IPS-15b (cell line): ENCODE data around the gene FBN3.
"Not testable (repeated sequence)": the region's sequence is repeated elsewhere in the genome, so short reads cannot be mapped to it uniquely, and the experiment has no call there.

Source experiments
- H3K27me3 ChIP-seq: one replicate; pipeline ENCODE4 v1.6.1; 2013; ENCODE audit warnings: low read length; ENCODE audit not compliant: control insufficient read depth, insufficient read depth
- H3K36me3 ChIP-seq: one replicate; pipeline ENCODE4 v1.6.1; 2013; ENCODE audit warnings: low read length; ENCODE audit not compliant: control insufficient read depth, insufficient read depth
- H3K4me1 ChIP-seq: one replicate; pipeline ENCODE4 v1.6.1; 2013; ENCODE audit warnings: mild to moderate bottlenecking, low read length; ENCODE audit not compliant: control insufficient read depth, insufficient read depth
- H3K4me3 ChIP-seq: one replicate; pipeline ENCODE4 v1.5.1; 2013; ENCODE audit warnings: low read depth, low read length
- H3K9ac ChIP-seq: one replicate; pipeline ENCODE4 v1.6.1; 2013; ENCODE audit warnings: low read depth, mild to moderate bottlenecking, low read length
- H3K9me3 ChIP-seq: one replicate; pipeline ENCODE4 v1.6.1; 2013; ENCODE audit warnings: mild to moderate bottlenecking, low read length; ENCODE audit not compliant: control insufficient read depth, insufficient read depth

FBN3 gene

DNA sequence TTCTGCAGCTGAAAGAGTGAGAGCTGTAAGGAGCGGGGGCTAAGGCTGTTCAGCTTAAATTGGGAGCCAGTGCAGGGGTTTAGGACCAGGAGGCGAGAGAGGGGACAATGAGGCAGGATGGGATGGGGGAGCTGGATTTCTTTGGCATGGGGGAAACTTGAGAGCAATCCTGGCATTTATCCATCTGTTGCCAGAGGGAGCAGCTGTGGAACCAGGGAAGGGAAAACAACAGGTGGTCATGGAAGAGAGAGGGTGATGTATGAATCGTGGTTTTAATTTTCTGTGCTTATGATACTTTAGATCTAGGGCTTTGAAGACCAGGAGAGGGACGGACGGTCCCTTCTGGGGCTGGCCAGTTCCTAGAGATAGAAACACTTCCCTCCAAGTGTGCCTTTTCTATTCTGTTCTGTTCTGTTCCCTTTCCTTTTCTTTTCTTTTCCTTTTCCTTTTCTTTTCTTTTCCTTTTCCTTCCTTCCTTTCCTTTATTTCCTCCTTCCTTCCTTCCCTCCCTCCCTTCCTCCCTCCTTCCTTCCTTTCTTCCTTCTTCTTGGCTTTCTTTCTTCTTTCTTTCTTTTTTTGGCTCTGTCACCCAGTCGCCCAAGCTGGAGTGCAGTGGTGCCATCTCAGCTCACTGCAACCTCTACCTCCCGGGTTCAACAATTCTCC lies 112.8 kb downstream of the FBN3 start:
- no peaks in the 10 kb centered on the region for H3K36me3 ChIP-seq
- no peak overlapping the region for H3K4me3 ChIP-seq
- H3K27me3 ChIP-seq = no peaks in the 10 kb centered on the region
- H3K9ac ChIP-seq = no peak overlapping the region
- no peaks in the 10 kb centered on the region for H3K4me1 ChIP-seq
- H3K9me3 ChIP-seq = no peaks in the 10 kb centered on the region

DNA sequence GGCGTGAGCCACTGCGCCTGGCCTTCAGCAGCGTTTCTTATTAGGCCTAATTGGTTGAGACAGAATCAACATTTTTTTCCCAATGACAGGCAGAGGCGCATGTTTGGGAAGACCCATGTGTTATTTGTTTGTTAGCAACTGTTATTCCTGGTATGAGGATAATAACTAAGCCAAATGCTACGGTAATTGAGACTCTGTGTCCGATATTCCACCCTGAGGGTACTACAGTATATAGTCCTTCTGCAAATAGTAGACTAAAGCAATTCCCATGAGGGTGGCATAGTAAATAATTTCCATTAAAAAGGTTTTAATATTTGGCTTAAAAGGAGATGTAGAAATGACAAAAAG lies 115.2 kb downstream of the FBN3 start:
- Histone ChIP-seq H3K27me3 (no peaks in the 10 kb centered on the region), H3K9me3 (no peaks in the 10 kb centered on the region), H3K4me1 (peaks cover 2% of the 10 kb centered on the region), H3K4me3 (no peak overlapping the region), H3K9ac (no peak overlapping the region), H3K36me3 (no peaks in the 10 kb centered on the region)

DNA sequence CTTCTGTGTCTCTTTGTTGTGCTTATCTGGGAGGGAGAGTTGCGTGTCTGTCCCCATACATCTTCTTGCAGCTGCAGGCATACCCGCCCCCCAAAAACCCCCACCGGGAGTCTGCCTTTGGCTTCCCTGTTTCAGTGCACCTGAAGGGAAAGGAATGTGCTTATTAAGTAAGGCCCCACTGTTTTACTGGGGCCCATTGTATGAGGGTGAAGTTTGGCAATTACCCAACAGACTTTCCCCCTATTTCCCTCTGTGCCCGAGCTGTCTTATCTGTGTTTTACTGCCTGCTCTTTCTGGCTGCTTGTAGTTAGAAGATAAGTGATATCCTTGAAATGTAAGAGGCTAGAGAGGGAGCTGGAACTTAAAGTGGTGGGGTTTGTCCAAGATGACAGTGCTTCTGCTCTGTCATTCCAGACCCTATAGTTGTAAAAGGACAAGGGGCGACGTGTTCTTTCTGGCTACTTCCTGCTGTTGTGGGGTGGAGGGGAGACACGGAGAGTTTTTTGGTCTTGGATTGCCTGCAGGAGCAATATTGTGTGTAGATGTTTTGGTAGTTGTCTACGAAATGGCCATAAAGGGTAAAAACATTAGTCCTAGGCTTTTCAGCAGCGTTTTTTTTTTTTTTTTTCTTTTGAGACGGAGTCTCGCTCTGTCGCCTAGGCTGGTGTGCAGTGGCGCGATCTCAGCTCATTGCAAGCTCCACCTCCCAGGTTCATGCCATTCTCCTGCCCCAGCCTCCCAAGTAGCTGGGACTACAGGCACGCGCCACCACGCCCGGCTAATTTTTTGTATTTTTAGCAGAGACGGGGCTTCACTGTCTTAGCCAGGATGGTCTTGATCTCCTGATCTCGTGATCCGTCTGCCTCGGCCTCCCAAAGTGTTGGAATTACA lies 115.9 kb downstream of the FBN3 start:
- not testable (repeated sequence) for H3K9me3 ChIP-seq, H3K36me3 ChIP-seq, H3K4me1 ChIP-seq, H3K4me3 ChIP-seq, H3K27me3 ChIP-seq, H3K9ac ChIP-seq

DNA sequence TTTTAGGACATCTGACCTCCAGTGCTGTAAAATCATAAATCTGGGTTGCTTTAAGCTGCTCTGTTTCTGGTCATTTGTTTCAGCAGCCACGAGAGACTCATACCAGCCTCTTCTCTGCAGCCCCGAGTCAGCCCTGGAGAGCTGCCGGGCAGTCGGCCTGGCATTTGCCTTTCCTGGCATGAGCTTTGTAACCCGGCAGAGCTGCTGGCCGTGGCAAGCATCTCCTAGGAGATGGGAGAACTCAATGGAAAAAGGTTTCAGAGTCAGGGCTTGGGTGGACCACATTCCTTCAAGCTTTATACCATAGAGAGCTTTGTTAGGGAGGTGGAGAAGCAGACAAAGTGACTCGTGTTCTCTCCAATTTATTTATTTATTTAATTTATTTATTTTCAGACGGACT lies 118.4 kb downstream of the FBN3 start:
- peaks cover 2% of the 10 kb centered on the region for H3K4me1 ChIP-seq

DNA sequence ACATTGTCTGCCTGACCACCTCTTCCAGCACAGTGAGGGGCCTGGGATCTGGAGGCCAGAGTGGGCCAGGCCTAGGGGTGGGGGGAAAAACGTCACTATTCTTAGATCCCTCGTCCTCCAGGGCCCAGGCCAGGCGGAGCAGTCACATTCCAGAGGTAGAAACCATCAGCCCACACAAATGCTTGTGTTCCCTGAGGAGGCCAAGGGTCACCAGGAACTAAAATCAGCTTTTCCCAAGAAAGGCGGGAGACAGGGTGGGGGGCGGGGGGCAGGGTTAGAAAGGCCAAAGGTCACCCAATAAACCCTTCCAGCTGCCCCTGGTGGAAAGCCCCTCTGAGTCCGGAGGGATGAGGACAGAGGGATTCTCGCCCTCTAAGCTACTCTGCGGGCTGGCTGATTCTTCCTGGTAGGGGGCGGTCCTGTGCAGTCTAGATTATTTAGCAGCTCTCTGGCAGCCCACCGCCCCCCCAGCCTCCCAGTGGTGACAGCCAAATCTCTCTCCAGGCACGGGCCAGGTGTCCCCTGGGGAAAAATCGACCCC lies 120.4 kb downstream of the FBN3 start:
- Histone ChIP-seq H3K9ac (no peak overlapping the region), H3K36me3 (no peaks in the 10 kb centered on the region), H3K4me3 (no peak overlapping the region), H3K9me3 (no peaks in the 10 kb centered on the region), H3K4me1 (peaks cover 2% of the 10 kb centered on the region), H3K27me3 (no peaks in the 10 kb centered on the region)

More for the DNA sequence above, 118.4 kb downstream of the FBN3 start:
- no peaks in the 10 kb centered on the region for H3K36me3 ChIP-seq
- H3K27me3 ChIP-seq = no peaks in the 10 kb centered on the region
- no peaks in the 10 kb centered on the region for H3K9me3 ChIP-seq
- H3K4me3 ChIP-seq = no peak overlapping the region
- no peak overlapping the region for H3K9ac ChIP-seq

DNA sequence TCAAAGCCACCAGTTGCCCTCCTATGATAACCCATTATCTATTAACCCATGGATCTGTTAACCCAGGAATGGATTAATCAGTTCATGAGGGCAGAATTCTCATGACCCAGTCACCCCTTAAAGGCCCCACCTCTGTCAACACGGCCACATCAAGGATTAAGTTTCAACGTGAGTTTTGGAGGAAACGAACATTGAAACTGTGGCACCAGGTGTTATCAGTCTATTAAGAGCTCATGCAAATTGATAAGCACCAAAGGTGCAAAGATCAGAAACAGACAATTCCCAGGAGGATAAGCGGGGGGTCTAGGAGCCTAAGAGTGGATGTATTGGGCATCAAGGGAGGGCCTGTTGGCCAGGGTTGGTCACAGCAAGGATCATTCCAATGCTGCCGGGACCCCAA lies 124.1 kb downstream of the FBN3 start:
- peaks cover 2% of the 10 kb centered on the region for H3K4me1 ChIP-seq
- H3K36me3 ChIP-seq = no peaks in the 10 kb centered on the region
- no peak overlapping the region for H3K9ac ChIP-seq
- H3K4me3 ChIP-seq = no peak overlapping the region
- no peaks in the 10 kb centered on the region for H3K27me3 ChIP-seq
- no peaks in the 10 kb centered on the region for H3K9me3 ChIP-seq

DNA sequence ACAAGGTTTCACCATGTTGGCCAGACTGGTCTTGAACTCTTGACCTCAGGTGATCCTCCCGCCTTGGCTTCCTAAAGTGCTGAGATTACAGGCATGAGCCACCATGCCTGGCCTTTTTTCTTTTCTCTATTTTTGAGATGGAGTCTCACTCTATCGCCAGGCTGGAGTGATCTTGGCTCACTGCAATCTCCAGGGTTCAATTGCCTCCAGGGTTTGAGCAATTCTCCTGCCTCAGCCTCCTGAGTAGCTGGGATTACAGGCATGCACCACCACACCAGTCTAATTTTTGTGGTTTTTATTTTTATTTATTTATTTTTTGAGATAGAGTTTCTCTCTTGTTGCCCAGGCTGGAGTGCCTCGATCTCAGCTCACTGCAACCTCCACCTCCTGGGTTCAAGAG lies 125.1 kb downstream of the FBN3 start:
- H3K36me3 ChIP-seq, H3K9ac ChIP-seq, H3K9me3 ChIP-seq, H3K27me3 ChIP-seq, H3K4me1 ChIP-seq, H3K4me3 ChIP-seq: not testable (repeated sequence)

DNA sequence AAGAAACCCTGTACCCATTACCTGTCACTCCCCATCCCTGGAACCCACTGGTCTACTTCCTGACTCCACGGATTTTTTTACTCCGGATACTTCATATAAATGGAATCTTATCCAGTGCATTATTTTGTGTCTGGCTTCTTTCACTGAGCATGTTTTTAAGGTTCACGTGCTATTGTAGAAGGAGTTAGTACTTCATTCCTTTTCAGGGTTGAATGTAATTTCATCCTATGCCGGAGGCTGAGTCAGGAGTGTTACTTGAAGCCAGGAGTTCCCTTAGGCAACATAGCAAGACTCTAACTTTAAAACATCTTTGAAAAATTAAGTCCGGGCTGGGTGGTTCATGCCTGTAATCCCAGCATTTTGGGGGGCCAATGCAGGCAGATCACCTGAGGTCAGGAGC lies 126.0 kb downstream of the FBN3 start:
- Histone ChIP-seq H3K4me1 (no peaks in the 10 kb centered on the region), H3K36me3 (no peaks in the 10 kb centered on the region), H3K9me3 (no peaks in the 10 kb centered on the region), H3K4me3 (no peak overlapping the region), H3K9ac (no peak overlapping the region), H3K27me3 (no peaks in the 10 kb centered on the region)

DNA sequence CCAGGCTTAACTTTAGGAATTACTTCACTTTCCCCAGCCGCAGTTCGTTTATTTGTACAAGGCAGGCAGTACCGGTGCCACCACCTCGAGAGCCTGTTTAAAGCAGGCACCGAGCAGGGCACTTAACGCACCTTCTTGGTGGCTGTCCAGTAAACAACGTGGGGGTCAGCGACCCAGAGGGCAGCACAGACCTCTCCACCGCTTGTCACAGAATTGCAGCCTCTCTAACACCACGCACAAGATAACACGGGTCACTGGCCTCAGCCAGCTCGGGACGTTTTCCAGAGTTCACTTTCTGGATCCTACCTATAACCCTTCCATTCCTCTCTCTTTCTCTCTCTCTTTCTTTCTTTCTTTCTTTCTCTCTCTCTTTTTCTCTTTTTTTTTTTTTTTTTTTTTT lies 127.1 kb downstream of the FBN3 start:
- no peak overlapping the region for H3K4me3 ChIP-seq
- no peaks in the 10 kb centered on the region for H3K27me3 ChIP-seq
- no peak overlapping the region for H3K9ac ChIP-seq
- no peaks in the 10 kb centered on the region for H3K9me3 ChIP-seq
- H3K4me1 ChIP-seq = no peaks in the 10 kb centered on the region
- no peaks in the 10 kb centered on the region for H3K36me3 ChIP-seq

DNA sequence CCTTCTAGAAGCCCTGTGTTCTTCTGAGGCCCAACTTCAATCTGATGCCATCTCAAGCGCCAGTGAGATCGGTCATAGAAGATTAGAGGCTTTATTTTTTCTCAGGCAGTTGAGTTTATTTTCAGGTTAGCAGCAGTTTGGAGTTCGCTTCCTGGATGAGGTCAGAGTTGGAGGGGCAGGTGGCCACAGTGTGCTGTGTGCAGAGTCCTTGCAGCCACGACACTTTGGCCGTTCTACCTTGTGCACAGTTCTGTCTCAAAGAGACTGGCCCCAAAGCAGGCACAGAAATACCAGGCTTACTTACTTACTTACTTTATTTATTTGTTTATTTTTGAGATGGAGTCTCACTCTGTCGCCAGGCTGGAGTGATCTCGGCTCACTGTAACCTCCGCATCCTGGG lies 128.0 kb downstream of the FBN3 start:
- Histone ChIP-seq H3K27me3 (no peaks in the 10 kb centered on the region), H3K9ac (no peak overlapping the region), H3K36me3 (no peaks in the 10 kb centered on the region), H3K9me3 (no peaks in the 10 kb centered on the region), H3K4me3 (no peak overlapping the region), H3K4me1 (no peaks in the 10 kb centered on the region)

DNA sequence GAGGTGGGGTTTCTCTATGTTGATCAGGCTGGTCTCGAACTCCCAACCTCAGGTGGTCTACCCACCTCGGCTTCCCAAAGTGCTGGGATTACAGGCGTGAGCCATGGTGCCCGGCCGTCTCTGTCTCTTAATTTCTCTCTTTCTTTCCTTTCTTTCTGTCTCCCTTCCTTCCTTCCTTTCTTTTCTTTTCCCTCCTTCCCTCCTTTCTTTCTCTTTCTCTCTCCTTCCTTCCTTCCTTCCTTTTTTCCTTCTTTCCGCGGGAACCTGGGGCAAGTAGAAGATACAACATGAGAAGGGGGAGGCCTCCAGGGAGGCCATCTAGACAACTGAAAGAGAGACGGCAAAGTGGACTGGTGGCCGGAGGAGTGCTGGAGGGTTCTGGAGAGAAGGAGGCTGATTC lies 128.7 kb downstream of the FBN3 start:
- H3K36me3 ChIP-seq = no peaks in the 10 kb centered on the region
- H3K4me1 ChIP-seq = no peaks in the 10 kb centered on the region
- H3K27me3 ChIP-seq = no peaks in the 10 kb centered on the region
- no peaks in the 10 kb centered on the region for H3K9me3 ChIP-seq
- H3K9ac ChIP-seq = no peak overlapping the region
- H3K4me3 ChIP-seq = no peak overlapping the region

DNA sequence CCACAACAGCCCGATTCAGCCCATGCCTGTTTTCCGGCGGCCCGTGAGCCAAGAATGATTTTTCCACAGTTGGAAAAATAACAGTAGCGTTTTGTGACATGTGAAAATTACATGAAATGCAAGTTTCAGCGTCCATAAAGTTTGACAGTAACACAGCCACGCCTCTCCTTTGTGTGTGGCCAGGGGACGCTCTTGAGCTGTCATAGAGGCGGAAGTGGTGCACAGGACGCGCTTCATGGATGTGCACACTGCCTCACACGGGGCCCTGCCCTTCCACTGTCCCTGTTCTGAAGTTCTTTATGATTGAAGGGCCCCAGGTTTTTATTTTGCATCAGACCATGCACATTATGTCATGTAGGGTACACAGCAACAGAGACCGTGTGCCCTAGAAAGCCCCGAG lies 131.6 kb downstream of the FBN3 start:
- H3K9me3 ChIP-seq = no peaks in the 10 kb centered on the region
- H3K4me3 ChIP-seq = no peak overlapping the region
- H3K27me3 ChIP-seq = no peaks in the 10 kb centered on the region
- H3K4me1 ChIP-seq = no peaks in the 10 kb centered on the region
- no peak overlapping the region for H3K9ac ChIP-seq
- no peaks in the 10 kb centered on the region for H3K36me3 ChIP-seq
